K562 (cell line): ENCODE data around the gene SPAM1. TPM values are rescaled to one million over a fixed set of nuclear protein-coding genes. Genes with fewer than 3 reads are reported as not detected.

Experiments used
- RAD21 ChIP-seq, 2 experiments: fragments of 250-450 bp in 1 of 2; fragments of 450-650 bp in 1 of 2; sonication (Bioruptor Pico) in 1 of 2; formaldehyde crosslinking in 1 of 2; IDR thresholded peaks in 1 of 2; conservative IDR thresholded peaks in 1 of 2; 2 replicates each; pipeline versions ENCODE4 v1.4.0 to v1.8.0; 2020 to 2022; ENCODE audit warnings: mild to moderate bottlenecking in 2 of 2, moderate library complexity in 1 of 2
- polyA plus RNA-seq, 8 experiments: library from polyadenylated mRNA; depleted of rRNA in 4 of 8; stranded (reverse) in 5 of 8; unstranded in 3 of 8; fragments of >200 nt; fragmentation: Nextera tagmentation in 2 of 8; fragmentation: Illumina TruSeq in 1 of 8; extraction: Ambion mirVana in 2 of 8; extraction: Trizol in 1 of 8; gene quantifications; 2 replicates each; pipeline versions ENCODE4 v1.2.1 to v1.2.3, GENCODE V29; 2011 to 2014; ENCODE audit warnings: inconsistent platforms in 1 of 8, missing spikeins in 1 of 8
- total RNA-seq, 7 experiments: library from RNA; depleted of rRNA in 6 of 7; stranded (reverse); fragments of >200 nt in 6 of 7; fragmentation: Illumina TruSeq in 2 of 7; extraction: Trizol in 2 of 7; gene quantifications; 2 replicates each; pipeline versions ENCODE4 v1.2.1 to v1.2.3, GENCODE V29; 2011 to 2021; ENCODE audit warnings: low replicate concordance in 1 of 7
- TF ChIP-seq, protein P1 (sequence below), 2 experiments: fragments of 450-650 bp; formaldehyde crosslinking in 1 of 2; IDR thresholded peaks; 2 replicates each; pipeline versions ENCODE4 v1.4.0 to v1.6.1; 2014 to 2020; ENCODE audit warnings: mild to moderate bottlenecking in 2 of 2, borderline replicate concordance in 1 of 2, low read depth in 1 of 2

SPAM1 gene
- total and polyA plus RNA-seq, 9 of the 15 experiments (the other 6 are each of a cell fraction or from before 2014, with no cell fraction given): not detected

DNA sequence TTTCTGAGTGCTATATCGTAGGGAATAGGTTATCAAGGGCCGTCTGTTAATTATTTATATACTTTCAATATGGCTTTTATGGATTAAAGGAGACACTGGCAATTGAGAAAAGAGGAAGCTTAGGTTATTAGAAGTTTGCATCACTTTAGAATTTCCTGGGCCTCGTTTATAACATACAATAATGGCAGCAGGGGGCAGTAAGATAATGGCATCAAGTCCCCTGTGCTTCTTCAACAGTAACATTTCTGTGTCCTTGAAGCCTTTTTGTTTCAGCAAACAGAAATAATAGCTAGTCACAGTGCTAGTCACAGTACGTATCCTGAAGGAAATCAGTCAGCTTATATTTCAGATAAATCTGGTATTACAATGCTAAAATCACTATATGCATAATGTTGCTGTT is 41.9 kb downstream of the SPAM1 start (continued):
- TF ChIP-seq, protein P1, sequence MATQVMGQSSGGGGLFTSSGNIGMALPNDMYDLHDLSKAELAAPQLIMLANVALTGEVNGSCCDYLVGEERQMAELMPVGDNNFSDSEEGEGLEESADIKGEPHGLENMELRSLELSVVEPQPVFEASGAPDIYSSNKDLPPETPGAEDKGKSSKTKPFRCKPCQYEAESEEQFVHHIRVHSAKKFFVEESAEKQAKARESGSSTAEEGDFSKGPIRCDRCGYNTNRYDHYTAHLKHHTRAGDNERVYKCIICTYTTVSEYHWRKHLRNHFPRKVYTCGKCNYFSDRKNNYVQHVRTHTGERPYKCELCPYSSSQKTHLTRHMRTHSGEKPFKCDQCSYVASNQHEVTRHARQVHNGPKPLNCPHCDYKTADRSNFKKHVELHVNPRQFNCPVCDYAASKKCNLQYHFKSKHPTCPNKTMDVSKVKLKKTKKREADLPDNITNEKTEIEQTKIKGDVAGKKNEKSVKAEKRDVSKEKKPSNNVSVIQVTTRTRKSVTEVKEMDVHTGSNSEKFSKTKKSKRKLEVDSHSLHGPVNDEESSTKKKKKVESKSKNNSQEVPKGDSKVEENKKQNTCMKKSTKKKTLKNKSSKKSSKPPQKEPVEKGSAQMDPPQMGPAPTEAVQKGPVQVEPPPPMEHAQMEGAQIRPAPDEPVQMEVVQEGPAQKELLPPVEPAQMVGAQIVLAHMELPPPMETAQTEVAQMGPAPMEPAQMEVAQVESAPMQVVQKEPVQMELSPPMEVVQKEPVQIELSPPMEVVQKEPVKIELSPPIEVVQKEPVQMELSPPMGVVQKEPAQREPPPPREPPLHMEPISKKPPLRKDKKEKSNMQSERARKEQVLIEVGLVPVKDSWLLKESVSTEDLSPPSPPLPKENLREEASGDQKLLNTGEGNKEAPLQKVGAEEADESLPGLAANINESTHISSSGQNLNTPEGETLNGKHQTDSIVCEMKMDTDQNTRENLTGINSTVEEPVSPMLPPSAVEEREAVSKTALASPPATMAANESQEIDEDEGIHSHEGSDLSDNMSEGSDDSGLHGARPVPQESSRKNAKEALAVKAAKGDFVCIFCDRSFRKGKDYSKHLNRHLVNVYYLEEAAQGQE (IDR thresholded peaks at IDR 0.05; ENCODE audit: borderline replicate concordance): peak; percentile 17; the same call in 1 of the 2 replicates
- TF ChIP-seq, protein P1 (CRISPR knock-in tag; IDR thresholded peaks at IDR 0.05; ENCODE audit: low read depth): no peak
- TF ChIP-seq RAD21 (CRISPR knock-in tag; conservative IDR thresholded peaks at IDR 0.05 in 1 of 2, IDR thresholded peaks at IDR 0.05 in 1 of 2): peak; percentile 82 to 87
